Hepatocyte (in vitro differentiated cells): ENCODE results near the gene DNPEP. TPM values are rescaled to one million over a fixed set of nuclear protein-coding genes. Genes with fewer than 3 reads are reported as not detected.

Source experiments
- DNase-seq: peaks from one replicate; pipeline ENCODE4 v3.0.0-alpha.2; 2016; ENCODE audit warnings: low spot score
- H2AFZ ChIP-seq: fragments of 200-600 bp; sonication (generic); 2 replicates; pipeline ENCODE4 v1.6.0; 2016; ENCODE audit warnings: antibody characterized with exemption, mild to moderate bottlenecking
- H3K27ac ChIP-seq: fragments of 200-600 bp; sonication (generic); 2 replicates; pipeline ENCODE4 v1.5.1; 2016; ENCODE audit warnings: mild to moderate bottlenecking
- H3K27me3 ChIP-seq: fragments of 200-600 bp; sonication (generic); 2 replicates; pipeline ENCODE4 v1.6.1; 2016
- H3K36me3 ChIP-seq: fragments of 200-600 bp; sonication (generic); replicated peaks from 2 replicates; pipeline ENCODE4 v1.5.1; 2016; ENCODE audit warnings: low read depth; ENCODE audit not compliant: insufficient read depth
- H3K4me1 ChIP-seq: fragments of 200-600 bp; sonication (generic); 2 replicates; pipeline ENCODE4 v1.5.1; 2016; ENCODE audit warnings: mild to moderate bottlenecking, moderate library complexity; ENCODE audit not compliant: insufficient read depth
- H3K4me2 ChIP-seq: fragments of 200-600 bp; sonication (generic); 2 replicates; pipeline ENCODE4 v1.6.0; 2016
- H3K4me3 ChIP-seq: fragments of 200-600 bp; sonication (generic); 2 replicates; pipeline ENCODE4 v1.5.1; 2016; ENCODE audit warnings: mild to moderate bottlenecking
- H3K79me2 ChIP-seq: fragments of 200-600 bp; sonication (generic); 2 replicates; pipeline ENCODE4 v1.6.0; 2017; ENCODE audit warnings: mild to moderate bottlenecking
- H3K9me2 ChIP-seq: fragments of 200-600 bp; sonication (generic); replicated peaks from 2 replicates; pipeline ENCODE4 v1.6.0; 2017; ENCODE audit warnings: mild to moderate bottlenecking; ENCODE audit not compliant: insufficient read depth
- H3K9me3 ChIP-seq: fragments of 200-600 bp; sonication (generic); 2 replicates; pipeline ENCODE4 v1.5.1; 2016; ENCODE audit warnings: low read depth, mild to moderate bottlenecking
- H4K20me1 ChIP-seq: fragments of 200-600 bp; sonication (generic); 2 replicates; pipeline ENCODE4 v1.6.0; 2016; ENCODE audit warnings: mild to moderate bottlenecking; ENCODE audit not compliant: insufficient read depth, poor library complexity, severe bottlenecking
- EZH2 ChIP-seq: fragments of 200-600 bp; sonication (generic); IDR thresholded peaks from 2 replicates; pipeline ENCODE4 v1.6.1; 2016; ENCODE audit warnings: antibody characterized with exemption, mild to moderate bottlenecking, borderline replicate concordance
- EZH2phosphoT487 ChIP-seq: fragments of 200-600 bp; sonication (generic); IDR thresholded peaks from one replicate; pipeline ENCODE4 v1.6.1; 2018; ENCODE audit warnings: antibody characterized with exemption, mild to moderate bottlenecking, low read depth, moderate library complexity; ENCODE audit not compliant: unreplicated experiment, severe bottlenecking
- WGBS: methylation state at CpG from one replicate; pipeline ENCODE4 v1.1.6; 2016; ENCODE audit warnings: low lambda C conversion rate; ENCODE audit errors: missing lambda C conversion rate; 5-methylcytosine and 5-hydroxymethylcytosine counted together
- polyA plus RNA-seq: library from polyadenylated mRNA; unstranded; fragments of >200 nt; fragmentation: Nextera tagmentation; extraction: Ambion mirVana; gene quantifications from 2 replicates; pipeline ENCODE4 v1.2.1, GENCODE V29; 2016
- total RNA-seq: library from RNA; depleted of rRNA; stranded (reverse); fragments of >200 nt; gene quantifications from 2 replicates; pipeline ENCODE4 v1.2.3, GENCODE V29; 2014
- TF ChIP-seq, protein P1 (sequence below): fragments of 200-600 bp; sonication (generic); IDR thresholded peaks from 2 replicates; pipeline ENCODE4 v1.5.1; 2016; ENCODE audit warnings: antibody characterized with exemption, mild to moderate bottlenecking; ENCODE audit not compliant: poor library complexity

Gene DNPEP
- total and polyA plus RNA-seq, 2 experiments from 2014 or later, result 53.5 to 79.0 TPM

DNA sequence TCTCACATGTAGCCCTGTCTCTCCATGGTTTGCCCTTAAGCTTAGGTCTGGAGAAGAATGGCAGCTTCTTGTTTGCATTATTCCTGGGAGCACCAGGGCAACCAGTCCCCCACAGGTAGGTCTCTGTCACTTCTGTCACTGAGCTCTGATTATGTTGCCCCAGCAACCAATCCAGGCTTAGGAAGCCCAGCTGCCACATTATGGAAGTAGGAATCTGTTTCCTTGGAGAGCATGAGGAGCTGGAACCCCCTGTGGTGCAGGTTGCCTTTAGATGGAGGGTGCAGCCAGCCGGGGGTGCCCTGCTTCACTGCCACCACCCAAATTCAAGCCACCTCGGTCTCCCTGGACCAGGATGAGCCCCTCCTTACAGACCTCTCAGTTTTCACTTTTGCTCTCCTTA is 60.0 kb downstream of the DNPEP start:
- DNase-seq, result no peak
- 60% methylated on average over 2 of the region's 2 CpGs for WGBS
- H3K36me3 ChIP-seq, result no peaks in the 10 kb centered on the region
- no peak overlapping the region for H3K4me2 ChIP-seq
- no peak overlapping the region for H3K27ac ChIP-seq
- H3K4me3 ChIP-seq, result no peak overlapping the region
- H4K20me1 ChIP-seq, result no peaks in the 10 kb centered on the region
- no peaks in the 10 kb centered on the region for H3K4me1 ChIP-seq
- peaks cover 52% of the 10 kb centered on the region for H3K27me3 ChIP-seq
- no peaks in the 10 kb centered on the region for H3K9me3 ChIP-seq
- no peak overlapping the region for H2AFZ ChIP-seq
- TF ChIP-seq EZH2, result no peak
- TF ChIP-seq, protein P1, sequence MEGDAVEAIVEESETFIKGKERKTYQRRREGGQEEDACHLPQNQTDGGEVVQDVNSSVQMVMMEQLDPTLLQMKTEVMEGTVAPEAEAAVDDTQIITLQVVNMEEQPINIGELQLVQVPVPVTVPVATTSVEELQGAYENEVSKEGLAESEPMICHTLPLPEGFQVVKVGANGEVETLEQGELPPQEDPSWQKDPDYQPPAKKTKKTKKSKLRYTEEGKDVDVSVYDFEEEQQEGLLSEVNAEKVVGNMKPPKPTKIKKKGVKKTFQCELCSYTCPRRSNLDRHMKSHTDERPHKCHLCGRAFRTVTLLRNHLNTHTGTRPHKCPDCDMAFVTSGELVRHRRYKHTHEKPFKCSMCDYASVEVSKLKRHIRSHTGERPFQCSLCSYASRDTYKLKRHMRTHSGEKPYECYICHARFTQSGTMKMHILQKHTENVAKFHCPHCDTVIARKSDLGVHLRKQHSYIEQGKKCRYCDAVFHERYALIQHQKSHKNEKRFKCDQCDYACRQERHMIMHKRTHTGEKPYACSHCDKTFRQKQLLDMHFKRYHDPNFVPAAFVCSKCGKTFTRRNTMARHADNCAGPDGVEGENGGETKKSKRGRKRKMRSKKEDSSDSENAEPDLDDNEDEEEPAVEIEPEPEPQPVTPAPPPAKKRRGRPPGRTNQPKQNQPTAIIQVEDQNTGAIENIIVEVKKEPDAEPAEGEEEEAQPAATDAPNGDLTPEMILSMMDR, result no peak
- TF ChIP-seq EZH2phosphoT487, result no peak
- no peaks in the 10 kb centered on the region for H3K9me2 ChIP-seq
- no peaks in the 10 kb centered on the region for H3K79me2 ChIP-seq

DNA sequence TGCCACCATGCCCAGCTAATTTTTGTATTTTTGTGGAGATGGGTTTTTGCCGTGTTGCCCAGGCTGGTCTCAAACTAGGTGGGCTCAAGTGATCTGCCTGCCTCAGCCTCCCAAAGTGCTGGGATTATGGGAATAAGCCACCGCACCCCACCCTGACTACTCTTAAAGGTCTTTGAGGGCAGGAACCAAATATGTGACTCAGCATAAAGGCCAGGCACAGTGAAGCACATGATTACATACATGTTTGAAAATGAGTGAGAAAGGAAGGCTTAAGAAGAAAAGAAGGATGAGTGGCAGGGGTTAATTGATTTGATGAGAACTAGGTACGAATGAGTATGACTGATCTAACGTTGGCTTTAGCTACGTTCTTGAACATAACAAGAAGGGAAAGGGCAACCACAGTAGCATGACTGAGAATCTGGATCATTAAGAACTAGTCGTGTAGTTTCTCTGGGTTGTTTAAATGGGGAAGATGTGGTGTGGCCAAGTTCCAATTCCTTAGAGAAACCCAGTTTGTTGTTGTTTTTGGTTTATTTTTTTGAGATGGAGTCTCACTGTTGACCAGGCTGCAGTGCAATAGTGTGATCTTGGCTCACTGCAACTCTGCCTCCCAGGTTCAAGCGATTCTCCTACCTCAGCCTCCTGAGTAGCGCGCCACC is 61.9 kb downstream of the DNPEP start:
- Histone ChIP-seq H3K4me2 (no peak overlapping the region), H3K4me3 (no peak overlapping the region), H3K27me3 (peaks cover 45% of the 10 kb centered on the region), H2AFZ (no peak overlapping the region), H3K9me3 (no peaks in the 10 kb centered on the region), H4K20me1 (no peaks in the 10 kb centered on the region), H3K79me2 (no peaks in the 10 kb centered on the region), H3K4me1 (no peaks in the 10 kb centered on the region), H3K9me2 (no peaks in the 10 kb centered on the region), H3K27ac (no peak overlapping the region), H3K36me3 (no peaks in the 10 kb centered on the region)
- DNase-seq, result no peak
- no peak for TF ChIP-seq EZH2phosphoT487
- TF ChIP-seq, protein P1, result no peak
- no peak for TF ChIP-seq EZH2
- 77% methylated on average over 9 of the region's 9 CpGs for WGBS

DNA sequence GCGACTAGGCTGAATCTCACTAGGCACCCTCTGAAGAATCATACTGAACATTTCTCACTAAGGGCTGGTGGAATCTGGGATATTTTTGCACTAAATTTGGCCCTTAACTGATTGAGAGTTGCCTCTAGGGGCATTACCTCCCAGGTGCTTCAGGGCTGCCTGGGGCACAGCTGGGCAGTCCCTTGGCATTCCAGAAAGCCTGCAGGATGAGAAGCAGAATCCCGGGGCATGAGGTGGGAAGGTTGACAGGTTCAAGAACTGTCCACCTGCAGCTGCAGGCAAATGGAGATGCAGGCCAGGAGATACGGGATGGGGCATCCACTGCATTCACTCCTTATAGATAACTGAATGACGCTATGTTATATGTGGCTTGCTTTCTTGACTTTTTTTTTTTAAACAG is 62.6 kb downstream of the DNPEP start:
- DNase-seq, result no peak
- 88% methylated on average over 4 of the region's 4 CpGs for WGBS
- Histone ChIP-seq H3K4me1 (no peaks in the 10 kb centered on the region), H2AFZ (no peak overlapping the region), H3K27me3 (peaks cover 40% of the 10 kb centered on the region), H3K9me2 (no peaks in the 10 kb centered on the region), H3K27ac (no peak overlapping the region), H3K36me3 (no peaks in the 10 kb centered on the region), H3K79me2 (no peaks in the 10 kb centered on the region), H3K4me2 (no peak overlapping the region), H3K4me3 (no peak overlapping the region), H3K9me3 (no peaks in the 10 kb centered on the region), H4K20me1 (no peaks in the 10 kb centered on the region)
- no peak for TF ChIP-seq EZH2
- TF ChIP-seq EZH2phosphoT487, result no peak
- TF ChIP-seq, protein P1, result no peak

DNA sequence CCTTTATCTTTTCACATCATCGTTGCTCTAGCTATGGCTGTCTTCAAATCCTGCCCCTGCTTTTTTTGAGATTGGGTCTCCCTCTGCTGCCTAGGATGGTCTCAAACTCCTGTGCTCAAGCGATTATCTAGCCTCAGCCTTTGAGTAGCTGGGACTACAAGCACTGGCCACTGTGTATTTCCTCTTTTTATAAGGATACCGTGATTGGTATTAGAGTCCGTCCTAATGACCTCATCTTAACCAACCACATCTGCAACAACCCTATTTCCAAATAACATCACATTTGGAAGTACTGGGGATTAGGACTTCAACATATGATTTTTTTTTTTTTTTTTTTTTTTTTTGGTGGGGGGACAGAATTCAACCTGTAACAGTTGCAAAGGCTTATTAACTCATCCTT is 64.3 kb downstream of the DNPEP start:
- TF ChIP-seq, protein P1, result no peak
- TF ChIP-seq EZH2, result no peak
- TF ChIP-seq EZH2phosphoT487, result no peak
- Histone ChIP-seq H3K9me3 (no peaks in the 10 kb centered on the region), H3K27ac (no peak overlapping the region), H4K20me1 (no peaks in the 10 kb centered on the region), H2AFZ (no peak overlapping the region), H3K27me3 (peaks cover 36% of the 10 kb centered on the region), H3K4me3 (no peak overlapping the region), H3K4me2 (no peak overlapping the region), H3K36me3 (no peaks in the 10 kb centered on the region), H3K4me1 (no peaks in the 10 kb centered on the region), H3K9me2 (no peaks in the 10 kb centered on the region), H3K79me2 (no peaks in the 10 kb centered on the region)
- no peak for DNase-seq
- 75% methylated on average over 4 of the region's 4 CpGs for WGBS
